GM19438 (cell line): ENCODE data around the gene CDK15.
"Not testable (repeated sequence)": the region's sequence is repeated elsewhere in the genome, so short reads cannot be mapped to it uniquely, and the experiment has no call there.

ENCODE experiments used
- ATAC-seq: cut with Tn5 transposase; IDR thresholded peaks from one replicate; pipeline ENCODE4 v1.9.1; 2021; ENCODE audit warnings: low read depth; ENCODE audit not compliant: unreplicated experiment

The CDK15 gene

DNA sequence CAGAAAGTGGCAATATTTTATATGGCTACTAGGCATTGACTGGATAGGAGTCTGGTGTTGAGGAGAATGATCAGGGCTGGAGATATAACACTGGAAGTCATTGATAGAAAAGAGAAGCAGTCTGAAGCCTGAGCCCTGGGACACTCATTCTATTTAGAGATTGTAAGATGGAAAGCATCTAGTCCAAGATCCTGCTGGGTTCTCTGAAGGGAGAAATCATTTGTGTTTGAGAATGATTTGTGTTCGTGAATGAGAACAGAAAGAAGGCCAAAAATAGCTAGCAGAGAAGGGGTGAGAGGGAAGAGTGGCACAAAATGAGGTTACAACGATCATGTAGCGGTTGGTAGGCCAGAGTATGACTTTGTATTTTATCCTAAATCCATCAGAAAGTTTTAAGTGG is 18.0 kb upstream of the CDK15 start:
- no peak for ATAC-seq

- ATAC-seq: no peak
Observed at GRCh38 chr2:201789395-201789794, 16.9 kb upstream of the CDK15 start.

- ATAC-seq: no peak
Observed at GRCh38 chr2:201790291-201790690, 16.0 kb upstream of the CDK15 start.

GRCh38 chr2:201790989-201791388 is 15.3 kb upstream of the CDK15 start:
- no peak for ATAC-seq

- ATAC-seq: no peak
Observed at GRCh38 chr2:201793631-201794030, 12.7 kb upstream of the CDK15 start.

GRCh38 chr2:201794294-201794693 is 12.0 kb upstream of the CDK15 start:
- ATAC-seq: no peak

DNA sequence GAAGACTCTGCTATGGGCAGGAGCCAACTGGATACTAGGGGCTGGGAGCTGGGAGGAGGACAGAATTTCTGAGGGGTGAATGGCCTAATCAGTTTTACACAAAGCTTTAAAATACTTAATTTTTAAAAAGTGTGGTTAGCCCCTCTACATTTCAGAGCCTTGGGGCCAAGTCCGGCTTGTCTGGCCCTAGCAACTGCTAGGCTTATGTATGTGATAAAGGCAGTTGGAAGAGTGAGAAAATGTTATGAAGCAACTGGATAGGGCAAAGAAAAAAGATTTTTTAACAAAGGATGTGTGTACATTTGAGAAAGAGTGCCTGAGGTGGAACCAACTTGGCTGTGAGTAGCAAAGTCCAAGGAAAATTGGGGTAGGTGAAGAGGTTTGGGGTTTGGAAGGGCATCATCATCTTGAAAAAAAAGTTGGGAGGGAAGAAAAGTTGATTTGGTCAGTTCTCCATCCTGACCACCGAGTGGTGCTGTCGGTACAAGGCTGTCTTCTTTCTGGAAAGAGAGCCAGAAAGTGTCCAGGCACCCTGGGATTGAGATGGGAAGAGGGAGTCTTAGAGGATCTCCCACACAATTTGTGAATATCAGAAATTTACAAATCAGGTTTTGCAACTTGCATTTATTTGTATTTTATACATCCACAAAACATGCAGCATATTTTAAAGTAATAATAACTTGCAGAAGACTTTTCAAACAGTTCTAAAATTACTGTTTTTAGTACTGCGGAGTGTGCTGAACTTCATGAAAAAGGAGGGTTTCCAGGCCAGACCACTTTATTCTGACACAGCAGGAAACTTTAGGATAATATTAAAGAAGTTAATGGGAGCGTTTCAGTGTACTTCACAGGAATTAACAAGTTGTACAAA is 10.5 kb upstream of the CDK15 start:
- ATAC-seq: no peak

- no peak for ATAC-seq
Observed at GRCh38 chr2:201796478-201796865, 9.9 kb upstream of the CDK15 start.

- ATAC-seq: no peak
Observed at GRCh38 chr2:201797175-201797840, 9.0 kb upstream of the CDK15 start.

DNA sequence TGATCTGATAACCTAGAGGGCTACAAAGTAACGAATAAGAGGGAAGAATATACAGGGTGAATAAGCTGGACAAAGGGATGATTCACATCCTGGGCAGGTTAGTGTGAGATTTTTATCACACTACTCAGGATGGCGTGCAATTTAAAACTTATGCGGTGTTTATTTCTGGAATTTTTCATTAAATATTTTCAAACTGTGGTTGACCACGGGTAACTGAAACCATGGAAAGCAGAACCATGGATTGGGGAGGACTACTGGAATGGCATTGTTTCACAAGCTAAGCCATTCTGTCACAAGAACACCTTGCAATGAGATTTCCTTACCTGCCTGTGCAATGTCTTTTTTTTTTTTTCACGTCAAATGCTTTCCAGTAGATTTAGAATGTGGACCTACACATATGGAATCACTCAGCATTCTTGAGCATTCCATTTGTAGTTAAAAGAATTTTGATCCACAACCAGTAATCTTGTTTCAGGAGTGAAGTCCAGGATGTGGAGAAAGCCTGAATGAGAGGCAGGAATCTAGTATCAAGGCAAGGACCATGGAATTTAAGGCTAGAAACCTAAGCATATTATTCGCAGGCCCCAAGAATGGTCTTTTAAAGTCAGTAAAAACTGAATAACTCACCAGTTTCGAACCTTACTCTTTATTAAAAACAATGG is 8.0 kb upstream of the CDK15 start:
- no peak for ATAC-seq

DNA sequence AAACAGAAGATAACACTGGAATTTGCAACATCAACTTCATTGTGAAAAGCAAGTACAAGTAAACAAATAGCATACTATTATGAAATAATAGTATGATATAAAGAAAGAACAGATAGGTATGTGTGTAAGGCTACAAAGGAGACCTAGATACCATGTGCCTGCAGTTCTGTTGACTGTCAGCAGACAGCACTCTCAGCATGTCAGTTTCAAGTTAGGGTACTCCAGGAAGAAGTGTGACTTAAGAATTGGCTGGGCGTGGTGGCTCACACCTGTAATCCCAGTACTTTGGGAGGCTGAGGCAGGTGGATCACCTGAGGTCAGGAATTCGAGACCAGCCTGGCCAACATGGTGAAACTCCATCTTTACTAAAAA is 7.4 kb upstream of the CDK15 start:
- not testable (repeated sequence) for ATAC-seq

DNA sequence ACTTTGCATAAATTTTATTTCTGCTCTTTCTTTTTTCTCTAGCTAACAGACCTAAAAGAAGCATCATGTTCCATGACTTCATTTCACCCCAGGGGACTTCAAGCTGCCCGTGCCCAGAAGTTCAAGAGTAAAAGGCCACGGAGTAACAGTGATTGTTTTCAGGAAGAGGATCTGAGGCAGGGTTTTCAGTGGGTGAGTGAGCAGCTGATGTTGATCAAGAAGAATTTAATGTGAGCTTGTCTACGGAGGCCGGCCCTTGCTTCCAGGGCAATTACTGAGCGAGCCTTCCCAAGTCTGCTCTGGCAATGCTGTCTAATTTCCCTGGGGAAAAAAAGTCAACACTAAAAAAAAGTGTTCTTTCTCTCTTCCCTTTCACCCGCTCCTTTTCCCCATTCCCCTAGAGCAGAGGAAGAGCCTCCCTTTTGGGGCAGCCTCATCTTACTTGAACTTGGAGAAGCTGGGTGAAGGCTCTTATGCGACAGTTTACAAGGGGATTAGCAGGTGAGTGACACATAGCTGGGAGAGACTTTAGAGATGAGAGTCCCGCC is 1.2 kb downstream of the CDK15 start:
- ATAC-seq: no peak

DNA sequence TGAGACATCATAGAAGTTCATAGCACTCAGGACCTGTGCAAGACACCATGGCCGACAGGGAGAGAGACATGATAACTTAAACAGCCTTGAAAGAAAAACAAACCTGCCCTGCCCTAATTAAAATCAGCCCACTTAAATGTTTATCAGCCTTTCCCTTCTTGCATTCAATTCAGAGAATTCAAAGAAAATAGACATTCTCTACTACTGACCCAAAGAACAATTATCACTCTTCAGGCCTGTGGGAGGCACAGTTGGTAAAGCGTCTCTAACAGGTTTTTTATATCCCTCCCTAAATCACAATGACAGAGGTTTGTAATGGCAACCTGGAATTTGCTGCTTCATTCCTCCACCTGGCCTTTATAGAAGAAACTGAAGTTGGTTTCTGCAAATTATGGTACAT is 1.7 kb downstream of the CDK15 start:
- ATAC-seq: no peak

DNA sequence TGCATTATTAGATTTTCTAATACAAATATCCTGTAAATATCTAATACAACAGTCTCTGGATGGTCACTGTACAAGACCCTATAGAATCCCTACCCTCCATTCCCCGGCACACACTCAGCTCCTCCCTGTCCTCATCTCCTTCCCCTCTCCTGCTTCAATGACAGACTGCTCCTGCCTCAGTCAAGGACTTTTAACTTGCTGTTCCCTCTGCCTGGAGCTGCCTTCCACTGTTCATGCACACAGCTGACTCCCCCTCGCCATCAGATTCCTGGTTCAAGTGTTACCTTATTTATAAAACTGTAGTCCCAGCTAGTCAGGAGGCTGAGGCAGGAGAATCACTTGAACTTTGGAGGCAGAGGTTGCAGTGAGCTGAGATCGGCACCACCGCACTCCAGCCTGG is 3.3 kb downstream of the CDK15 start:
- no peak for ATAC-seq

GRCh38 chr2:201810604-201811003 is 4.3 kb downstream of the CDK15 start:
- not testable (repeated sequence) for ATAC-seq

- no peak for ATAC-seq
Observed at GRCh38 chr2:201813996-201814760, 7.8 kb downstream of the CDK15 start.

DNA sequence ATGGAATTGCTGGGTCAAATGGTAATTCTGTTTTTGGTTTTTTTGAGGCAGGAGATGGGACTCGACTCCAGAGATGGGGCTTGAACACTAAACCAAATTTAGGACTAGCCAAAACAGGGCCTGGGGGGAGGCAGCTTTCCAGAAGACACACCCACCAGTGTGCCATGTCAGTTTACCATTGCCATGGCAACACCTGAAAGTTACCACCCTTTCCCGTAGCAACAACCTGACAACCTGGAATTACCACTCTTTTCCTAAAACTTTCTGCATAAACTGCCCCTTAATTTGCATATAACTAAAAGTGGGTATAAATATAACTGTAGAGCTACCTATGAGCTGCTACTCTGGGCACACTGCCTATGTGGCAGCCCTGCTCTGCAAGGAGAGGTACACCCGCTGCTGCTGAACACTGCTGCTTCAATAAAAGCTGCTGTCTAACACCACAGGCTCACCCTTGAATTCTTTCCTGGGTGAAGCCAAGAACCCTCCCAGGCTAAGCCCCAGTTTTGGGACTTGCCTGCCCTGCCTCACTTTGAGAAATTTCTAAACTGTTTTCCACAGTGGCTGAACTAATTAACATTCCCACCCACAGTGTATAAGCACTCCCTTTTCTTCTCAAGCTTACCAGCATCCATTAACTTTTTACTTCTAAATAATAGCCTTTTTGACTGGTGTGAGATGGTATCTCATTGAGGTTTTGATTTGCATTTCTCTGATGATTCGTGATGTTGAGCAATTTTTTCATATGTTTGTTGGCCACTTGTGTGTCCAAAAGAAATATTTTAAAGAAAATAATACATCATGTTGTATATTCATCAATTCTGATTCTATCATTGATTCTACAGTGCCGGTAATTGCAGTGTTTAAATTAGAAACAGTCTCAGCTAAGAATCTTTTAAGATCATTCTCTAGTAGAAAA is 10.6 kb downstream of the CDK15 start:
- no peak for ATAC-seq

DNA sequence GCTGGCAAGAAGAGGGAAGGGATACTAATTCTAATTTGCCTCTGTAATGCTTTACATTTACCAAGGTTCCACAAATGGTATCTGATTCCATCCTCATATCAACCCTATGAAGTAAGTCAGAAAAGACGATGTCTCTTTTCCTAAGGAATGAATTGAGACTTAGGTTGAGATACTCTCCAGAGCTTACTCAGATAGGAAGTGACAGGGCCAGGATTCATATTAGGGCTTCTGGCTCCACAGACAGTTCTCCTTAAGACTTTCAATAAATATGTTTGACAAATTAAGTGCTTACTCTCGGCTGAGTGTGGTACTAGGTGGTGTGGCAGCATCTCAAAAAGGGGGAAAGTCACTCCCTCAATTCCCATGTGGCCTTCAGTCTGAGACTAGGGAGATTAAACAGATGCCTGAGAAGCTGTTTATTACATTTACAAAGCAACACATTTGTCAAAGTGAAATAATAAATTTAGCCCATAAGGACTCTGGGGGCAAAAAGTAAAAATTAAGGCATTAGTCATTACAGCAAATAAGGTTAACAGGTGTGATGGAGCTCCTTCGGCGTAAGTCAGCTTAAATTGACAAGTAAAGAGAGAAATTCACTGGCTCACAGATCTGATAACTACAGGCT is 14.2 kb downstream of the CDK15 start:
- no peak for ATAC-seq

- ATAC-seq: no peak
Observed at GRCh38 chr2:201821080-201821479, 14.7 kb downstream of the CDK15 start.
